ENCODE measurements around the gene NBPF20.
"Not testable (repeated sequence)": the region's sequence is repeated elsewhere in the genome, so short reads cannot be mapped to it uniquely, and the experiment has no call there.

Gene NBPF20, protein sequence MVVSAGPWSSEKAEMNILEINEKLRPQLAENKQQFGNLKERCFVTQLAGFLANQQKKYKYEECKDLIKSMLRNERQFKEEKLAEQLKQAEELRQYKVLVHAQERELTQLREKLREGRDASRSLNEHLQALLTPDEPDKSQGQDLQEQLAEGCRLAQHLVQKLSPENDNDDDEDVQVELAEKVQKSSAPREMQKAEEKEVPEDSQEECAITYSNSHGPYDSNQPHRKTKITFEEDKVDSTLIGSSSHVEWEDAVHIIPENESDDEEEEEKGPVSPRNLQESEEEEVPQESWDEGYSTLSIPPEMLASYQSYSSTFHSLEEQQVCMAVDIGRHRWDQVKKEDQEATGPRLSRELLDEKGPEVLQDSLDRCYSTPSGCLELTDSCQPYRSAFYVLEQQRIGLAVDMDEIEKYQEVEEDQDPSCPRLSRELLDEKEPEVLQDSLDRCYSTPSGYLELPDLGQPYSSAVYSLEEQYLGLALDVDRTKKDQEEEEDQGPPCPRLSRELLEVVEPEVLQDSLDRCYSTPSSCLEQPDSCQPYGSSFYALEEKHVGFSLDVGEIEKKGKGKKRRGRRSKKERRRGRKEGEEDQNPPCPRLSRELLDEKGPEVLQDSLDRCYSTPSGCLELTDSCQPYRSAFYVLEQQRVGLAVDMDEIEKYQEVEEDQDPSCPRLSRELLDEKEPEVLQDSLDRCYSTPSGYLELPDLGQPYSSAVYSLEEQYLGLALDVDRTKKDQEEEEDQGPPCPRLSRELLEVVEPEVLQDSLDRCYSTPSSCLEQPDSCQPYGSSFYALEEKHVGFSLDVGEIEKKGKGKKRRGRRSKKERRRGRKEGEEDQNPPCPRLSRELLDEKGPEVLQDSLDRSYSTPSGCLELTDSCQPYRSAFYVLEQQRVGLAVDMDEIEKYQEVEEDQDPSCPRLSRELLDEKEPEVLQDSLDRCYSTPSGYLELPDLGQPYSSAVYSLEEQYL (N-terminal part only)

DNA sequence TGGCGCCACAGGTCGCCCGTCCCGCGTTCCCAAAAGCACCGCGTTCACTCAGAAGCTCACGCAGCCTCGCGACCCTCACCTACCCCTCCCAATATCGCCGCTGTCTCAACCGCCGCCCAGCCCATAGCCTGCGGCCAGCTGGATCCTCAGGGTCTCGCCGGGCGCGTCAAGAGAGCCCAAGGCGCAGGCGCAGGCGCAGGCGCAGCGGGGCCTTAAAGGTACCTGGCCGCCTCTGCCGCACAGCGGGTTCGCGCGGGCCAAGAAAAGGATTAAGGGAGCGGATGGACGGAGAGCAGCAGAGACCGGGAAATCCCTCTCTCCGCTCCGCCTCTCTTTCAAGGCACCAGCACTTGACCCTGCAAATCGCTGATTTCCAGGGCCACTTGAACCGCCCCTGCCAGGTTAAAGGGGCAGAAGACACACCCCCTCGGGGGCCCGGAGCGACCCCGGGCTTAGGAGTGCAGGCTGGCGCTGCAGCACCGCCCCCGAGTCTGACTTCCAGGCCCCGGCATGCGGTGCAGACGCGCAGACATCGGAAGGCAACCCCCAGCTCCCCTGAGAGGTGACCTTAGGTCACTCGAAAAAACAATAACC lies at the start of gene NBPF20:
Gene NBPF20 (minus strand): TSS at position 168 of the 594 bp plus-strand sequence. CDS start 20,331 bp downstream, outside the sequence.
- in situ Hi-C loops (cut with MboI; ENCODE audit: low sequenced_read_pairs) = no loop called here

DNA sequence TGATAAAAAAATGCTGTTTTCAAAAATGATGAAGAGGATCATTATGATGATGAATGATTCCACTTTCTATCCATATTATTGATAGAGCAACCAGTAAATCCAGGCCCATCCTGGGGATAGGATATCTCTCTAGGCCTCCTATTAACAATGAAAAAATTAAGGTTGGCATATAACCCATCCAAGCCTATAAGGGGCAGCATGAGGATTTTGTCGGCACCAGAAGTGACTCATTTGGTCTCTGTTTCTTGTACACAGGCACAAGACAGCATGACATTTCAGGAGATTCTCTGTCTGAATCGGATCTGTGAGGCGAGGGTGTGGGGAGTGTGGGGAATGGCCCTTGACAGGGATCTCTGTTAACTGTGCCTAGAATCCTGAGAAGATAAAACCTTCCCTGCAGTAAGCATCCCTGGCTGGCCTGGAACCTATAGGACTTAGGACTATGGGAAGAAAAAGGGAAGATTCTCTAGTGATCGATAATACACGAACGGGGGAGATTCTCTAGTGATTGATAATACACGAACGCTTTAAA lies 49.5 kb upstream of the NBPF20 start:
- in situ Hi-C loops (cut with MboI; ENCODE audit: low sequenced_read_pairs) = not testable (repeated sequence)

DNA sequence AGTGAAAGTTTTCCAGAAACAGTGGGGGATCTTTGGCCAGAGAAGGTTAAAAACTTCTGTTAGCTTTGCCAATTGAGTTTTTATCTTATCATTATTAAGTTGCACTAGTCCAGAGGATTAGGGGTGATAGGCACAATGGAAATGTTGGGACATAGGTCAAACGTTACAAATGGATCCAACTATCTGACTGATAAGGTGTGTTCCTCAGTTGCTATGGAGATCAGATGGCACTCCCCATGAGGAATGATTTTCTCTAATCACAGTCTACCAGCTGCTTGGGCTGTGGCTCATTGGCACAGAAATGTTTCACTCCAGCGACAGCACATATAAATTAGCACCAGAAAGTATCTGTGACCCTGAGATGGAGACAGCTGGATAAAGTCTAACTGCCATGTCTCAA lies 47.3 kb upstream of the NBPF20 start:
- in situ Hi-C loops (cut with MboI; ENCODE audit: low sequenced_read_pairs) = not testable (repeated sequence)

DNA sequence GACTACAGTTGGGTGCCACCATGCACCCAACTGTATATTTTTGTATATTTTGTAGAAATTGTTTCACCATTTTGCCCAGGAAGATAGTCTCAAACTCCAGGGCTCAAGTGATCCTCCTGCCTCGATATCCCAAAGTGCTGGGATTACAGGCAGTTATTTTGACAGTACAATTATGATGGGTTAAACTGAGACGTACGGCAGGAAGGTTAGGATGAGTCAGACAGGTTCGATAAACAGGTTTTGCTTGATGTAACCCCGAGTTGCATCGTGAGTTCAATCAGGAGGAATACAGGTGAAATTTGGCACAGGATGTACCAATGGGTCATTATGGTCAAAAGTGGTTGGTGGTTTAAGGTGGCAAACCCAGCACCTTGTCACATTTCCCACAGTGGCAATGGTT lies 46.0 kb upstream of the NBPF20 start:
- in situ Hi-C loops (cut with MboI; ENCODE audit: low sequenced_read_pairs) = not testable (repeated sequence)

DNA sequence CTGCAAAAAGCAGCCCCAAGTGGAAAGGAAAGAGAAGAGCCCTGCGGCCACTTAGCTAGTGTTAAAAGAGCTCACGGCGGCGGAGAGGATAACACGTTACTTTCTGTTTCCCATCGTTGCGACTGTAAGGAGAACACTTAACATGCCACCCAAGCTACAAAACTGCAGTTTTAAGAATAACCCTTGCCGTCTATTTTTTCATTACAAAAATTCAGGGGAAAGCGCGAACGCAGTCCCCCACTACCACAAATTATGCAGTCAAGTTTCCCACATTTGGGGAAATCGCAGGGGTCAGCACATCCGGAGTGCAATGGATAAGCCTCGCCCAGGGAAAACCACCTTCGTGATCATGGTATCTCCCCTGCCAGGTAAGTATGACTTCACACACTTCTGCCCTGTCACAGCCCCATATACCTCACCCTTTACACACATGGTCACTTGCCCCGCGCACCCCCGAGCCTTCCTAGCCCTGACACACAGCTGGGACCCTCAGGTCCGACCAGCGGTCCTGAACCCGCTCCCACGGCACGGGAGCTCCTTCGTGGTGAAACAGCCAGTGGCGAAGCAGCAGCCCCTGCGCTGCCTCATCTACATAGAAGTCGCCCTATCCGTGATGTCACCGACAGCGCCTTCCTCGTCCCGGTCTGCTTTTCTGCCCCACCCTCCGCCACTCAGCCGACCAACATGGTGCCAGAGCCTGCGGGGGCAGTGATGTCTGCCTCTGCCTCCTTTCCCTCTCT lies 40.2 kb upstream of the NBPF20 start:
- in situ Hi-C loops (cut with MboI; ENCODE audit: low sequenced_read_pairs) = not testable (repeated sequence)

DNA sequence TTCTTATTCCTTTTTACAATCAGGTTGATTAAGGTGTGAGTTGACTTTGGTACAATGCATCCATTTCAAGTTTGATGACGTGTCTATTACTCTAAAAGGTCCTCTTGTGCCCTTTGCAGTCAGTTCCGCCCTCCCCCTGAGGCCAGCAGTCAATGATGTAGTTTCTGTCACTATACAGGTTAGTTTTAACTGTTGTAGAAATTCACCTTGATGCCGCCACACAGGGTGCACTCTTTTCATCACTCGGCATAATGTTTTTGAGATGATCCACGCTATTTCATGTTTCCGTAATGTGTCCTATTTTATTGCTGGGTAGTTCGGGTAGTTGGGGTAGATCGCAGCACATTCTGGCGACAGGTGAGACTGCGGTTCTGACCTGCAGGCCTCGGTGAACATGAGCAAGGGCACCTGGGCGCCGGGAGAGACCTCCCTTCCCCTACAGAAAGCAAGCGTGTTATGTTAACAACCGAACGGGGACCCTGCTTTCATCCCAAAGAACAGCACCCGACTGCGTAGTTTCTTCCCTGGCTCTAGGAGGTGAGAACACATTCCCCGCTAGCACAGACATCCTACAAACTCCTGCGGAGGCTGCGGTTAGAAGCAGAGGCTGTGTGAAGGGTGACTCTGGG lies 39.4 kb upstream of the NBPF20 start:
- in situ Hi-C loops (cut with MboI; ENCODE audit: low sequenced_read_pairs) = not testable (repeated sequence)

DNA sequence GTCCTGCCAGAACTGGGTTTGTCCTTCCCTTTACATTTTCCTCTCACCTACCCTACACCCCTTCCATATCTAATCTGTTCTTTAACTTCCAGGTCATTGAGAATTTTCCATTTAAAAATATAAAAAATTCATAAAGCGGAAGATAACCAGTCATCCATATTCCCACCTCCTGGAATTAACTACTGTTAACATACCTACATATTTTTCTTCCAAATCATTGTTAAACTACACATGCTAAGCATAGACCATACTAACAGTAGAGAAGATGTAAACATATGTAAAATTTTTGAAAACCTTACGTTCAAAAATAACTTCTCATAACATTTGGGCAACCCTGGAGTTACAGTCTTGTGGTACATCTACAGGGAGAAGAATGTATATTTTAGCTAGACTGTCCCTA lies 38.6 kb upstream of the NBPF20 start:
- in situ Hi-C loops (cut with MboI; ENCODE audit: low sequenced_read_pairs) = not testable (repeated sequence)

DNA sequence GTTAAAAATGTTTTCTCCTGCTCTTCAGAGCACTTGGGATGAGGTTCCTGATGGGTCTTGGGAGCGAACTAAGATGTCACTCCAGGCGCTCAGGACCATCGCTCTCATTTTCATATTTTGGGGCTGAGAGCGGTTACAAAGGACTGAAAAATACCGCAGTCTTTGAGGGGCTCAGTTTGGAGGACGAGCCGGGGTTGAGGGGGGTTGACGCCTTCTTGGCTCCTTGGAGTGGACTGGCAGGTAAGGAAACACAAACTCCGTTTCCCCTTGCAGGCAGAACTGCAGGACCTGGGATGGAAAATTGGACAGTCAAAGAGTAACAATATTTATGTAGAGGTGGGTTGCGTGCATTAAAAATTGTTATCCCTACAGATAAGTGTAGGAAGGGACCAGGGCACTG lies 35.3 kb upstream of the NBPF20 start:
- in situ Hi-C loops (cut with MboI; ENCODE audit: low sequenced_read_pairs) = not testable (repeated sequence)

DNA sequence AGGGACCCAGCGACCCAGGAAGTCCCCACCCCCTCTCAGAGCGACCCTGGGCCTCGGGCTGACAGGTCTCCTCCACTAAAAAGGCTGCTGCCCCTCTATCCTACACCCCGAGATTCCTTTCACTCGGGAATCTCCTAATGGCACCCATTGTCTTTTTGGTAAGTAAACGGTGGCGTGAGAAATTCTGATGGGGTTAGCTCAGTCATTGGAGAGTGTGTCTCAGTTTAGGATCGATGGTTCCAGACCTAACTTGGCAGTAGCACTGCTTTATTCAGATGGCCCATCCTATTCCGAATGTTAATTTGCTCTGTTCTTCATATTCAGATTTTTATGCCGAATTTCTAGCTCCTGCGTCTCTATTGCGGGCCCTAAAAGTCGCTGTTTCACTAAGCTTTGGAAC lies 34.6 kb upstream of the NBPF20 start:
- in situ Hi-C loops (cut with MboI; ENCODE audit: low sequenced_read_pairs) = not testable (repeated sequence)

DNA sequence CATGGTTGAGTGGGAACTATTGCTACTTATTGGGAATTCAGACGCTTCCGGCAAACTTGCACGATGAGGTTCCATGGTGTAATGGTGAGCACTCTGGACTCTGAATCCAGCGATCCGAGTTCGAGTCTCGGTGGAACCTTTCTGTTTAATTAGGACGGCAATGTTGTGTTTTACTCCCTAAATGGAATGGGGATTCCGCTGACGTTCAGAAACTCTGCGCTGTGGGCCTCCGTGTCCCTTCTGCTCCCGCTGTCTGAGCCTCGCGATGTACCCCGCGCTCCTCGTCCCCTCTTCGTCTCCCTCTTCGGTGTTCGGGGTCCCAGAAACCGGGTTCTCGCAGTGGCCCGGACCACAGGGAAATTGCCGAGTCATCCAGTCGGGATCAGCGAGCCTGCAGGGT lies 34.2 kb upstream of the NBPF20 start:
- in situ Hi-C loops (cut with MboI; ENCODE audit: low sequenced_read_pairs) = not testable (repeated sequence)

DNA sequence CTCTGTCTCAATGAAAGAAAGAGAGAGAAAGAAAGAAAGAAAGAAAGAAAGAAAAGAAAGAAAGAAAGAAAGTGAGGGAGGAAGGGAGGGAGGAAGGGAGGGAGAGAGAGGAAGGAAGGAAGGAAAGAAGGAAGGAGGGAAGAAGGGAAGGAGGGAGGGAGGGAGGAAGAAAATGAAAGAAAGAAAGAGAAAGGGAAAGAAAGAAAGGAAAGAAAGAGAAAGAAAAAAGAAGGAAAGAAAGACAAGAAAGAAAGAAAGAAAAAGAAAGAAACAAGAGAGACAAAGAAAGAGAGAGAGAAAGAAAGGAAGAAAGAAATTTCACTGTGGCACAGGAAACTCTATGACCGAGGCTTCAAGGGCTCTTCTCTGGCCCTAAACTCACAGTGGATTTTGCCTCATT lies 33.7 kb upstream of the NBPF20 start:
- in situ Hi-C loops (cut with MboI; ENCODE audit: low sequenced_read_pairs) = not testable (repeated sequence)

DNA sequence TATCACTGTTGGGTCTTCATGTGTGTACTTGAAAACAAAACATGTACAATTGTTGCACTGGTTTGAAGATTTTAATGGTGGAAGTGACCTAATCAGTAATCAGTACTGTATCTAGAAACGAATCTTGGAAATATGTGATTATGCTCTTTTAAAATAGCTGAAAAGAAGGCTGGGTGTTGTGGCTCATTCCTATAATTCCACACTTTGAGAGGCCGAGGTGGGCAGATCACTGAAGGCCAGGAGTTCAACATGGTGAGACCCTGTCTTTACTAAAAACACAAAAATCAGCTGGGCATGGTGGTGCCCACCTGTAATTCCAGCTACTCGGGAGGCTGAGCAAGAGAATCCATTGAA lies 29.4 kb upstream of the NBPF20 start:
- in situ Hi-C loops (cut with MboI; ENCODE audit: low sequenced_read_pairs) = not testable (repeated sequence)

DNA sequence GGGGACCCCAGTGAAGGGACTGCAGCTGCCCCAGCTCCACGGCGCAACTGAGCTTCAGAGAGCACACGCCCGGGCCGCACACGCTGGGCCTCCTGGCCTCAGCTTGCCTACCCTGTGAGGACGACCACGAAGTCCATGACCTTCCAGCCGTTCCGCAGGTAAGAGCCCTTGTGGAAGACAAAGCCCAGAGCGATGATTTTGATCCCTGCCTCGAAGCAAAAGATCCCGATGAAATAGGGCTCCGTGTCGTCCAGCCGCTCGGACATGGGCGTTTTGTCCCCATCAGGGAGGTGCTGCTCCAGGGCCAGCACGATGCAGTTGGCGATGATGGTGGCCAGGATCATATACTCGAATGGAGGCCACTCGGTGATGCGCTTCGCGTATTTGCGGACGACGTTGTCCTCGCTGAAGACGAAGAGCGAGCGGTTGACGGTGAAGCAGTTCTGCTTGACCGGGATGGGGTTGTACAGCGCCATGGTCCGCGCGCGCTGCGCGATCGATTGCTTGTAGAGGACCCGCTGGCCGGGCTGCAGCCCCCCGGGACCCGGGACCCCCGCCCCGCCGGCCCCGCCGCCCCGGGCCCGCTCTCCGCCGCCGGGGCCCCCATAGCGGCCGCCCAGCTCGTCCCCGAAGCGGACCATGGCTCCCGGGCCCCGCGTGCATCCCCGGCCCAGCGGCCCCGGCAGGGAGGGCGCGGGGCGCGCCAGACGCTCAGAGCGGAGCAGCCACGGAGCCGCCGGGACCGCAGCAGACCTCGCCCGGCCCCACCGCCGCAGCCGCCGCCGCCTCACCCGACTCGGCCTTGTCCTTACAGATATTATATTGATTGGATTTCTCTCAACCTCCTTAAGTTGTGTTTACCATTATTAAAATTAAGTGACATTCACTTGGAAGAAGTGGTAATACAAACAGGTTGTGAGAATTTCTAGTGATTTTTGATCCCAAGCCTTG lies 28.7 kb upstream of the NBPF20 start:
- in situ Hi-C loops (cut with MboI; ENCODE audit: low sequenced_read_pairs) = not testable (repeated sequence)

DNA sequence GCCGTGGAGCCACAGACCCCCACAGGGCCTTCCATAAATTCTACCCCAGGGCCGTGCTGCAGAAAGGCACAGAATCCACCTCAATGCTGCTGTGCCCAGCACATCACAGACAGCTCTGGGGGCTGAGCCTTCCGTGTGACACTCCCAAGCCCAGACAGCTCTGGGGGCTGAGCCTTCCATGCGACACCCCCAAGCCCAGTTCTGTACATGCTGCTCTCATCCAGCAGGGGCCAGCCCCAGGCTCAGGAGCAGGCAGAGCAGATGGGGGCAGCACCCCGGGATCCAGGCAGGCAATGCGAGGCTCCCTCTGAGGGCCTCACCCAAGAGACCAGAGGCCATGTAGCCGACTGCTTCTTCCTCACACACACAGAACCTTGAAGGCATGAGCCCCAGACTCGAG lies 27.1 kb upstream of the NBPF20 start:
- in situ Hi-C loops (cut with MboI; ENCODE audit: low sequenced_read_pairs) = not testable (repeated sequence)

DNA sequence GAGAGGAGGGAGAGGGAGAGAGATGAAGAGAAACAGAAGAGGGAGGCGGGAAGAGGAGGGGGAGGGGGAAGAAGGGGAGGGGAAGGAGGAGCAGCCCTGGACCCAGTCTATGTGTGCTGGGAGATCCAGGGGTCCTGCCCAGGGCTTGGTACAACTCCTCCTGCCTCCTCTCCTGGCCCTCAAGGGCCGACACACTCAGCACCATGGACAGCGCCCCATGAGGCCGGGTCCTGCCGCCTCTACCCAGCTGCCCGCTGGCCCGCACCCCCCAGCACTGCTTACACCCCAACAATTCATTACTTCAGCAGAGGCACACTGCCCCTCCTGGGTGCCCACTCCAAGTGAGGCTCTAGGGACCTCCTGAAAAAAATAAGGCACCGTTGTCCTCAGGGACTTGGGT lies 26.5 kb upstream of the NBPF20 start:
- in situ Hi-C loops (cut with MboI; ENCODE audit: low sequenced_read_pairs) = not testable (repeated sequence)

DNA sequence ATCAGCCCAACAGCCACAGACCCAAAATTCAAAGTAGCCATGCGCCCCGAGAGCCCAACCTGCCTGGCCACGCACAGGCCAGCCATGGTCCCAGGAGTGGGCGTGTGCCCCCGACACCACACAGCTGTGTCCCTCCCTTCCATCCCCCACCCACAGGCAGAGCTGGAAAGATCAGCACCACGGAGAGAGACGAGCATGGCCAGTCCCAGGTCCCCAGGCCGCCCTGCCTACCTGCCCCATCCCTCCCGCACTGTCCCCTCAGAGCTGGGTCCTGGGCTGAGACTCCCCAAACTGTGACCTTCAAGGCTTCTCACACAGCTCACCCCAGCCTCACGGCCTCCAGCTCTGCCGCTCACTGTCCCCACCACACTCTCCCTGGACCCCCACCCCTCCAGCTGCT lies 19.8 kb upstream of the NBPF20 start:
- in situ Hi-C loops (cut with MboI; ENCODE audit: low sequenced_read_pairs) = not testable (repeated sequence)

DNA sequence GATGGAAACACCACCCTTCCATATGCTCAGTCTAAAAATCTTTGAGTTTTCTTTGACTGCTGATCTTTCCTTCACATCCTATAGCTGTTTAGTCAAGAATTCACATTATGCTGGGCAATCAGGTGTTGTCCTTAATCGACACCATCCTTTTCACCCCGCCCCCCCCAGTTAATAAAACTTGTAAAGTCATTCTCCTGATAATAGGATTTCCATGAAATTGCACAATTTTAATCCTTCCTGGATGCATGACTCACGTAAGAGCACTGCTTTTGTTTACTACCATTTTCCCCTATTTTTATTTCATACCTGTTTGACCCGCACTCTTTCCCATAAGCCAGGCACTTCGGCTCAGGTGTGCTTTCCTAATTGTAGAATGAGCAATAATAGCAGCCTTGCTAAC lies 16.9 kb upstream of the NBPF20 start:
- in situ Hi-C loops (cut with MboI; ENCODE audit: low sequenced_read_pairs) = not testable (repeated sequence)

DNA sequence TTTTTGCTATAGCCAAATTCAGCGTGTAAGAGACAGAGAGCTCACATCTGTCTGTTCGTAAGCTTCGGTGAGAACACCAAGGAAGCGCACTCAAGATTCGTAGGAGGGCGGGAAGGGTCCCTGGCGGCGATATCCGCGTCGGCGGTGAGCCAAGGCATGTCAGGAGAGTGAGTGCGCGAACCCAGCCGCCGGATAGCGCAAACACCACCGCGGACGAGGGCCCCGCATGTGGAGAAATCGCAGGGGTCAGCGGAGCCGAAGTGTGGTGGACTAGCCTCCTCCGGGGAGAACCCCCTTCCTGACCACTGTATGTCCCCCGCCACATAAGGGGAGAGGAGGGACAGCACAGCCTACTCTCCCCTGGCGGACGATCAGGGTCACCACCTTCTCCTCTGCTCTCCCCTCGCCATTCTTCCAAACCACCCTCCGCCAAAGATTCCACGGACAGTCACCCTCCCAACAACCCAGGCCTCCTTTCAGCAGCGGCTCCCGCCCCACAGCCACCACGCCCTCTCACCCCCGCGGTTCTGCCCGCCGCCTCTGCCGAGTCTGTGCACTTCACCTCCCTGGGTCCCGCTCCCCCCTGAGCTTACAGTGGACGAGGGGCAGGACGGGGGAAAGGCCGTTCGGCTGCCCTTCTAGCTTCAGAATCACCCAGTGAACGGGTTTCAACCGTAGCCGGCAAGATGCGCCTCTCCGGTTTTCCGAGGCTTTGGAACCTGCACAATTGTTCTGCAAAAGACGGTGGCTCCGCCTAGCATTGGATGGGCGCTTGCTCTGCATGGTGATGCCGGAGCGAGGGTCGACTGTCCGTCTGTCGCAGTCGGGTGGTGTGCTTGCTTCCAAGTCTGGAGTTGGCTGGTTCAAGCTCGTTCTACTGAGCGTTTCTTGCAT lies 6.2 kb upstream of the NBPF20 start:
- in situ Hi-C loops (cut with MboI; ENCODE audit: low sequenced_read_pairs) = not testable (repeated sequence)
